Left lobe of liver (tissue), 2 donors: ENCODE measurements around the gene A4GALT. TPM values are rescaled to one million over a fixed set of nuclear protein-coding genes. Genes with fewer than 3 reads are reported as not detected.

Source experiments
- ATAC-seq: fragments of 200-7000 bp; cut with Tn5 transposase; one replicate; pipeline ENCODE4 v1.9.1; 2020; ENCODE audit warnings: mild to moderate bottlenecking, moderate library complexity
- DNase-seq: peaks from one replicate; pipeline ENCODE4 v3.0.0-alpha.2; 2020; ENCODE audit warnings: low spot score
- total RNA-seq: library from RNA; stranded (reverse); gene quantifications from one replicate; pipeline ENCODE4 v1.2.1, GENCODE V29; 2021
- donor health status: DM: no; HTN: no; CAD: no; lungs with moderate emphysema.
- donor health status: DM: no; HTN: yes; CAD: no.

Gene A4GALT
- total RNA-seq, 1 donor from 2014 or later, result 1.0 TPM

- ATAC-seq, result no peak
- no peak for DNase-seq
Observed at GRCh38 chr22:42707496-42707895, 13.2 kb downstream of the A4GALT start.

GRCh38 chr22:42704896-42705295, 15.8 kb downstream of the A4GALT start:
- no peak for DNase-seq
- ATAC-seq, result no peak

- no peak for ATAC-seq
- no peak for DNase-seq
Observed at GRCh38 chr22:42702675-42703074, 18.0 kb downstream of the A4GALT start.

GRCh38 chr22:42701694-42702093, 19.0 kb downstream of the A4GALT start:
- ATAC-seq (no peak), DNase-seq (no peak)

- ATAC-seq, result no peak
- DNase-seq, result no peak
Observed at GRCh38 chr22:42700901-42701300, 19.8 kb downstream of the A4GALT start.

GRCh38 chr22:42700355-42700754, 20.3 kb downstream of the A4GALT start:
- DNase-seq, result no peak
- ATAC-seq, result no peak

GRCh38 chr22:42699976-42700352, 20.7 kb downstream of the A4GALT start:
- ATAC-seq (no peak), DNase-seq (no peak)

GRCh38 chr22:42699281-42699975, 21.2 kb downstream of the A4GALT start:
- ATAC-seq, result no peak
- no peak for DNase-seq

- DNase-seq (no peak), ATAC-seq (peak; percentile 34)
Observed at GRCh38 chr22:42697542-42698013, 23.1 kb downstream of the A4GALT start.

- no peak for DNase-seq
- no peak for ATAC-seq
Observed at GRCh38 chr22:42696331-42696967, 24.2 kb downstream of the A4GALT start.

GRCh38 chr22:42695294-42695693, 25.4 kb downstream of the A4GALT start:
- ATAC-seq (no peak), DNase-seq (no peak)

GRCh38 chr22:42693763-42694683, 26.6 kb downstream of the A4GALT start:
- DNase-seq (no peak), ATAC-seq (no peak)

GRCh38 chr22:42693055-42693762, 27.5 kb downstream of the A4GALT start:
- DNase-seq (no peak), ATAC-seq (no peak)

- no peak for DNase-seq
Observed at GRCh38 chr22:42692239-42693054, 28.2 kb downstream of the A4GALT start.

GRCh38 chr22:42691440-42691839, 29.2 kb downstream of the A4GALT start:
- no peak for DNase-seq

More at GRCh38 chr22:42692239-42693054, 28.2 kb downstream of the A4GALT start:
- no peak for ATAC-seq

GRCh38 chr22:42688241-42689211, 32.1 kb downstream of the A4GALT start:
- ATAC-seq (peak; percentile 88), DNase-seq (peak; percentile 82)

More at GRCh38 chr22:42691440-42691839, 29.2 kb downstream of the A4GALT start:
- ATAC-seq, result no peak

GRCh38 chr22:42686756-42687491, 33.7 kb downstream of the A4GALT start:
- no peak for ATAC-seq
- no peak for DNase-seq
